ENCODE results near the gene CMTM7. TPM values are rescaled to one million over a fixed set of nuclear protein-coding genes. Genes with fewer than 3 reads are reported as not detected.
"Not testable (repeated sequence)": the region's sequence is repeated elsewhere in the genome, so short reads cannot be mapped to it uniquely, and the experiment has no call there.

The CMTM7 gene
- total RNA-seq, 3 donors from 2014 or later (not counting 1 experiment from before 2014, with no cell fraction given), result 4.1 to 16.7 (median 12.8) TPM

DNA sequence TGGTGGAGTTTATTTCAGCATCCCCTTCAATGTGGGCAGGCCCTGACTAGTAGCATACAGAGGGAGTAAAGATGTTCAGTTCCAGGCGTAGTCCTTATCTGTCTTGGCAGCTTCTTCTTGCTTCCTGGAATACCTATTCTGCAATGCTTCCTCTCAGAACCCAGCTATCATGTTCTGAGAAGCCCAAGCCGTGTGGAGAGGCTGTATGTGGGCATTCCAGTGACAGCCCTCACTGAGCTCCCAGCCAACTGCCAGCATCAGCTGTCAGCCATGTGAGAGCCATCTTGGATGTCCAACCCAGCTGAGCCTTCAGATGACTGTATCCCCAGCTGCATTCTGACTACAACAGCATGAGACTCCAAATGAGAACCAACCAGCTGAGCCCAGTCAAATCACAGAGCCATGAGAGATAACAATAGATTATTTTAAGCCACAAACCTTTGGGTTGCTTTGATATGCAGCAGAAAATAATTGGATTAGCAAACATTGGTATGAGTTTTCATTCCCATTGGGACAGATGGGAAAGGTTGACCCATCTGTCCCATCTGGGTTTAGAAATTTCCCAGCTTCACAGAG lies 8.4 kb upstream of the CMTM7 start:
- Histone ChIP-seq H3K27me3 (ENCODE audit: control insufficient read depth, insufficient read depth, low read length) (no peaks in the 10 kb centered on the region), H3K4me1 (ENCODE audit: control insufficient read depth, insufficient read depth, low read length) (no peaks in the 10 kb centered on the region), H3K4me3 (ENCODE audit: low read length) (no peak overlapping the region), H3K9me3 (ENCODE audit: control insufficient read depth, insufficient read depth, low read length) (no peaks in the 10 kb centered on the region), H3K27ac (ENCODE audit: low read length) (no peak overlapping the region), H3K36me3 (ENCODE audit: control insufficient read depth, insufficient read depth, low read length) (no peaks in the 10 kb centered on the region)
- Mint-ChIP-seq H3K27ac (no peak overlapping the region), H3K9me3 (no peaks in the 10 kb centered on the region), H3K4me3 (no peak overlapping the region), H3K36me3 (no peaks in the 10 kb centered on the region), H3K27me3 (ENCODE audit: low read depth in 2 of 2) (peaks cover 11 to 12% of the 10 kb centered on the region in 2 donors), H3K4me1 (no peaks in the 10 kb centered on the region)
- WGBS (ENCODE audit: insufficient coverage), result 83% methylated on average over 2 of the region's 2 CpGs
- DNase-seq, result no peak
- TF ChIP-seq CTCF (IDR thresholded peaks at IDR 0.05), result no peak
- intact Hi-C loops (cut with micrococcal nuclease), result no loop called here
- no peak for ATAC-seq

DNA sequence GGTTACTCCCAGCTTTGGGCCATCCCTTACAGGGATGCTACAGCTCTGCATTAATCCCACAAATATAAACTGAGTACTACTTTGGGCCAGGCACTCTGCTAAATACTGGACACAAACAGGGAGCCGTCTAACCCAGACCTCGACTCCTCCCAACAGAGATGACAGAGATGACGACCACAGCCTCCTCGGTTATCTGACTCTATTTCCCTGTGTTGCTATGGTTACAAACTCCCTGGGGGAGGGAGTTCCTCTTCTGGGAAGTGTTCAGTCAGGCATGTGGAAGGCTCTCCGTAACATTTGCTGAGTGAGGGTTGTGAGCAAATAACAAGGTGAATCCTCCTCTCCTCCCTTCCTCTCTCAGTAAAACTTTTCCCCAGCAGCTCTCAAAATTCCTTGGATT lies 6.7 kb upstream of the CMTM7 start:
- ATAC-seq (no peak), DNase-seq (no peak)
- intact Hi-C loops (cut with micrococcal nuclease), result no loop called here
- no peaks in the 10 kb centered on the region for H3K36me3 ChIP-seq (ENCODE audit: control insufficient read depth, insufficient read depth, low read length)
- H3K27me3 ChIP-seq (ENCODE audit: control insufficient read depth, insufficient read depth, low read length), result no peaks in the 10 kb centered on the region
- no peaks in the 10 kb centered on the region for H3K9me3 ChIP-seq (ENCODE audit: control insufficient read depth, insufficient read depth, low read length)
- Mint-ChIP-seq H3K4me3 (no peak overlapping the region), H3K4me1 (no peaks in the 10 kb centered on the region), H3K9me3 (no peaks in the 10 kb centered on the region), H3K36me3 (no peaks in the 10 kb centered on the region), H3K27ac (no peak overlapping the region), H3K27me3 (ENCODE audit: low read depth in 2 of 2) (peaks cover 11 to 12% of the 10 kb centered on the region in 2 donors)
- no peak overlapping the region for H3K27ac ChIP-seq (ENCODE audit: low read length)
- no peak for TF ChIP-seq CTCF (IDR thresholded peaks at IDR 0.05)
- no peaks in the 10 kb centered on the region for H3K4me1 ChIP-seq (ENCODE audit: control insufficient read depth, insufficient read depth, low read length)
- H3K4me3 ChIP-seq (ENCODE audit: low read length), result no peak overlapping the region
- 53% methylated on average over 4 of the region's 5 CpGs for WGBS (ENCODE audit: insufficient coverage)

- no peaks in the 10 kb centered on the region for H3K36me3 ChIP-seq (ENCODE audit: control insufficient read depth, insufficient read depth, low read length)
- no peaks in the 10 kb centered on the region for H3K9me3 ChIP-seq (ENCODE audit: control insufficient read depth, insufficient read depth, low read length)
- 80% methylated on average over 2 of the region's 2 CpGs for WGBS (ENCODE audit: insufficient coverage)
- no peaks in the 10 kb centered on the region for H3K27me3 ChIP-seq (ENCODE audit: control insufficient read depth, insufficient read depth, low read length)
- no peak overlapping the region for H3K27ac Mint-ChIP-seq
- H3K4me1 Mint-ChIP-seq, result peaks cover 12 to 14% of the 10 kb centered on the region in 2 donors
- peaks cover 11 to 12% of the 10 kb centered on the region in 2 donors for H3K27me3 Mint-ChIP-seq (ENCODE audit: low read depth in 2 of 2)
- H3K4me3 Mint-ChIP-seq, result no peak overlapping the region
- H3K4me1 ChIP-seq (ENCODE audit: control insufficient read depth, insufficient read depth, low read length), result peaks cover 13% of the 10 kb centered on the region
- ATAC-seq (no peak), DNase-seq (no peak)
- no peak overlapping the region for H3K27ac ChIP-seq (ENCODE audit: low read length)
- no peaks in the 10 kb centered on the region for H3K9me3 Mint-ChIP-seq
- intact Hi-C loops (cut with micrococcal nuclease), result no loop called here
- TF ChIP-seq CTCF (IDR thresholded peaks at IDR 0.05), result no peak
- H3K36me3 Mint-ChIP-seq, result no peaks in the 10 kb centered on the region
- H3K4me3 ChIP-seq (ENCODE audit: low read length), result no peak overlapping the region
These were observed 4.1 kb upstream of the CMTM7 start for GRCh38 chr3:32387512-32387911.

DNA sequence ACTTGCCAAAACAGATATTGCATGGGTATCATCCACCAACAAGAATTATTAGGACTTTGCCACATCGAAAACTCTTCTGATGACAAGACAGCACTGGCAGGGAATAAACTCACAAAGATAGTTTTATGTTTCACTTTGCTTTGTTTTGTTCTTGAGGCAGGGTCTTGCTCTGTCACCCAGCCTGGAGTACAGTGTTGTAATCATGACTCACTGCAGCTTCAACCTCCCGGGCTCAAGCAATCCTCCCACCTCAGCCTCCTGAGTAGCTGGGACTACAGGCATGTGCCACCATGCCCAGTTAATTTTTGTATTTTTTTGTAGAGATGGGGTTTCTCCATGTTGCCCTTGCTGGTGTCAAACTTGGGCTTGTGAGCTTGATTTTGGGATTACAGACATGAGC lies 2.1 kb upstream of the CMTM7 start:
- H3K9me3 Mint-ChIP-seq; H3K27ac Mint-ChIP-seq; H3K4me3 ChIP-seq (ENCODE audit: low read length); H3K27ac ChIP-seq (ENCODE audit: low read length); ATAC-seq; H3K36me3 ChIP-seq (ENCODE audit: control insufficient read depth, insufficient read depth, low read length); DNase-seq; H3K27me3 ChIP-seq (ENCODE audit: control insufficient read depth, insufficient read depth, low read length); intact Hi-C loops (cut with micrococcal nuclease); H3K36me3 Mint-ChIP-seq; H3K4me3 Mint-ChIP-seq; H3K9me3 ChIP-seq (ENCODE audit: control insufficient read depth, insufficient read depth, low read length): not testable (repeated sequence)
- 100% methylated on average over 2 of the region's 2 CpGs for WGBS (ENCODE audit: insufficient coverage)
- H3K4me1 ChIP-seq (ENCODE audit: control insufficient read depth, insufficient read depth, low read length), result peaks cover 21% of the 10 kb centered on the region
- Mint-ChIP-seq H3K4me1 (peaks cover 28 to 32% of the 10 kb centered on the region in 2 donors), H3K27me3 (ENCODE audit: low read depth in 2 of 2) (peaks cover 7 to 10% of the 10 kb centered on the region in 2 donors)

Data from natural killer cell (primary cell).